OCI-LY1 (cell line): ENCODE measurements around the gene DCBLD2.
"Not testable (repeated sequence)": the region's sequence is repeated elsewhere in the genome, so short reads cannot be mapped to it uniquely, and the experiment has no call there.

Experiments
- H2AFZ ChIP-seq: fragments of 200-600 bp; sonication (generic), shearing (Covaris generic); 2 replicates; pipeline ENCODE4 v1.6.0; 2014; ENCODE audit warnings: antibody characterized with exemption, mild to moderate bottlenecking, low read length
- H3F3A ChIP-seq: fragments of 200-600 bp; sonication (generic), shearing (Covaris generic); 2 replicates; pipeline ENCODE4 v1.6.0; 2014; ENCODE audit warnings: mild to moderate bottlenecking, antibody characterized with exemption, low read length, moderate library complexity; ENCODE audit not compliant: insufficient read depth
- H3K27ac ChIP-seq: fragments of 200-600 bp; sonication (generic); 2 replicates; pipeline ENCODE4 v1.5.1; 2014; ENCODE audit warnings: low read length, mixed run types, mild to moderate bottlenecking, low read depth; ENCODE audit not compliant: poor library complexity, severe bottlenecking
- H3K27me3 ChIP-seq: fragments of 200-600 bp; sonication (generic); 2 replicates; pipeline ENCODE4 v1.6.0; 2014; ENCODE audit warnings: antibody characterized with exemption, mild to moderate bottlenecking, low read length, moderate library complexity; ENCODE audit not compliant: insufficient read depth
- H3K36me3 ChIP-seq: fragments of 200-600 bp; sonication (generic); 2 replicates; pipeline ENCODE4 v1.6.1; 2014; ENCODE audit warnings: mild to moderate bottlenecking, antibody characterized with exemption, low read length, moderate library complexity, mixed read lengths; ENCODE audit not compliant: insufficient read depth
- H3K4me1 ChIP-seq: fragments of 200-600 bp; sonication (generic); 2 replicates; pipeline ENCODE4 v1.5.1; 2014; ENCODE audit warnings: mild to moderate bottlenecking, low read length, moderate library complexity; ENCODE audit not compliant: insufficient read depth, severe bottlenecking
- H3K4me2 ChIP-seq: fragments of 200-600 bp; sonication (generic), shearing (Covaris generic); 2 replicates; pipeline ENCODE4 v1.6.1; 2014; ENCODE audit warnings: low read length
- H3K4me3 ChIP-seq: fragments of 200-600 bp; sonication (generic); 2 replicates; pipeline ENCODE4 v1.5.1; 2014; ENCODE audit warnings: low read length, low read depth, mild to moderate bottlenecking, mixed read lengths; ENCODE audit not compliant: poor library complexity, severe bottlenecking
- H3K79me2 ChIP-seq: fragments of 200-600 bp; shearing (Covaris generic); 2 replicates; pipeline ENCODE4 v1.6.1; 2016; ENCODE audit warnings: mixed run types, low read length, mixed read lengths; ENCODE audit not compliant: insufficient read depth
- H3K9ac ChIP-seq: fragments of 200-600 bp; sonication (generic), shearing (Covaris generic); 2 replicates; pipeline ENCODE4 v1.6.1; 2014; ENCODE audit warnings: mild to moderate bottlenecking, low read length, mixed read lengths
- H3K9me2 ChIP-seq: fragments of 200-600 bp; sonication (generic), shearing (Covaris generic); 2 replicates; pipeline ENCODE4 v1.6.1; 2014; ENCODE audit warnings: low read depth, mild to moderate bottlenecking, low read length, mixed read lengths
- H3K9me3 ChIP-seq: fragments of 200-600 bp; shearing (Covaris generic); 2 replicates; pipeline ENCODE4 v1.6.1; 2014; ENCODE audit warnings: low read length, mixed read lengths
- H4K20me1 ChIP-seq: fragments of 200-600 bp; sonication (generic), shearing (Covaris generic); 2 replicates; pipeline ENCODE4 v1.6.0; 2016; ENCODE audit warnings: mild to moderate bottlenecking, low read length; ENCODE audit not compliant: insufficient read depth
- CTCF ChIP-seq: fragments of 200-600 bp; sonication (generic), shearing (Covaris generic); IDR thresholded peaks from 2 replicates; pipeline ENCODE4 v1.5.1; 2017; ENCODE audit warnings: mild to moderate bottlenecking, antibody characterized with exemption, low read length, moderate library complexity, mixed read lengths
- EZH2 ChIP-seq: fragments of 200-600 bp; sonication (generic), shearing (Covaris generic); IDR thresholded peaks from 2 replicates; pipeline ENCODE4 v1.8.0; 2017; ENCODE audit warnings: borderline replicate concordance, mixed run types, mild to moderate bottlenecking, antibody characterized with exemption, low read length, moderate library complexity, mixed read lengths

Gene DCBLD2

GRCh38 chr3:98846101-98846500 is 55.4 kb downstream of the DCBLD2 start:
- Histone ChIP-seq H3K9me2 (0 out of 2 replicates have a peak, but pooled peaks cover 3% of the 10 kb centered on the region), H3K36me3 (no peaks in the 10 kb centered on the region), H4K20me1 (no peaks in the 10 kb centered on the region), H3K4me3 (no peak overlapping the region), H3K4me2 (no peak overlapping the region), H3K4me1 (no peaks in the 10 kb centered on the region), H3K9me3 (no peaks in the 10 kb centered on the region), H3K79me2 (no peaks in the 10 kb centered on the region), H3K27ac (no peak overlapping the region), H3K27me3 (no peaks in the 10 kb centered on the region), H3F3A (no peaks in the 10 kb centered on the region), H2AFZ (no peak overlapping the region), H3K9ac (no peak overlapping the region)
- TF ChIP-seq CTCF, result no peak
- TF ChIP-seq EZH2, result no peak

- TF ChIP-seq EZH2 (no peak), CTCF (no peak)
- Histone ChIP-seq H4K20me1 (no peaks in the 10 kb centered on the region), H3K4me1 (no peaks in the 10 kb centered on the region), H2AFZ (no peak overlapping the region), H3F3A (no peaks in the 10 kb centered on the region), H3K36me3 (no peaks in the 10 kb centered on the region), H3K4me3 (no peak overlapping the region), H3K27me3 (no peaks in the 10 kb centered on the region), H3K9ac (no peak overlapping the region), H3K9me2 (0 out of 2 replicates have a peak, but pooled peaks cover 3% of the 10 kb centered on the region), H3K9me3 (no peaks in the 10 kb centered on the region), H3K79me2 (no peaks in the 10 kb centered on the region), H3K4me2 (no peak overlapping the region), H3K27ac (no peak overlapping the region)
Observed at GRCh38 chr3:98843266-98843959, 58.1 kb downstream of the DCBLD2 start.

- Histone ChIP-seq H3K9me2 (no peaks in the 10 kb centered on the region), H3K4me3 (no peak overlapping the region), H3K9me3 (no peaks in the 10 kb centered on the region), H3K79me2 (no peaks in the 10 kb centered on the region), H3K4me1 (no peaks in the 10 kb centered on the region), H4K20me1 (no peaks in the 10 kb centered on the region), H3K36me3 (no peaks in the 10 kb centered on the region), H2AFZ (no peak overlapping the region), H3K27ac (no peak overlapping the region), H3K27me3 (no peaks in the 10 kb centered on the region), H3F3A (no peaks in the 10 kb centered on the region), H3K9ac (no peak overlapping the region), H3K4me2 (no peak overlapping the region)
- TF ChIP-seq EZH2, result no peak
- no peak for TF ChIP-seq CTCF
Observed at GRCh38 chr3:98839846-98840245, 61.6 kb downstream of the DCBLD2 start.

GRCh38 chr3:98831060-98831459 is 70.4 kb downstream of the DCBLD2 start:
- not testable (repeated sequence) for H3K9me3 ChIP-seq, H3K79me2 ChIP-seq, H3K4me3 ChIP-seq, H2AFZ ChIP-seq, H3K4me1 ChIP-seq, H3K4me2 ChIP-seq, H3K36me3 ChIP-seq, H3K27me3 ChIP-seq, H3F3A ChIP-seq, H3K27ac ChIP-seq, H3K9me2 ChIP-seq, H3K9ac ChIP-seq, H4K20me1 ChIP-seq
